HCEC 1CT (cell line): ENCODE results near the gene COQ5.
"Not testable (repeated sequence)": the region's sequence is repeated elsewhere in the genome, so short reads cannot be mapped to it uniquely, and the experiment has no call there.

Experiments
- DNase-seq: peaks from one replicate; pipeline ENCODE4 v3.0.0-alpha.2; 2017

The COQ5 gene

DNA sequence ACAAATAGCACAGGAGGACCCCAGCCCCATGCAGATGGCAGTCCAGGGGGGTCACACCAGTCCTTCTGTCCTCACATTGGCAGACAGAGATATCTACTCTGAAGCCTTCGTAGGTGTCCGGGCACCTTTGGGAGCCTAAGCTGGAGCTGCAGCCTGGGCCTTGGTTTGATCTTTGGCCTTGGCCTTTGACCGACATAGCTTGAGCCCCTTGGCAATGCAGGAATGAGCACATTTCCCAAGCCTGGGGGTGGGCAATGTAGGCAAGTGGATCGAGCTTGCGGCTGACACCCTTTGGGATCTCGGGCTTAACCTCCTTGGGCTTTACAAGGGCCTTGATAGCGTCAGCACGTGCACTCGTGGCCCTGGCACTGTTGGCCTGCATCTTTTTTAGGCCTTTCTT is 6.4 kb downstream of the COQ5 start:
- no peak for DNase-seq

DNA sequence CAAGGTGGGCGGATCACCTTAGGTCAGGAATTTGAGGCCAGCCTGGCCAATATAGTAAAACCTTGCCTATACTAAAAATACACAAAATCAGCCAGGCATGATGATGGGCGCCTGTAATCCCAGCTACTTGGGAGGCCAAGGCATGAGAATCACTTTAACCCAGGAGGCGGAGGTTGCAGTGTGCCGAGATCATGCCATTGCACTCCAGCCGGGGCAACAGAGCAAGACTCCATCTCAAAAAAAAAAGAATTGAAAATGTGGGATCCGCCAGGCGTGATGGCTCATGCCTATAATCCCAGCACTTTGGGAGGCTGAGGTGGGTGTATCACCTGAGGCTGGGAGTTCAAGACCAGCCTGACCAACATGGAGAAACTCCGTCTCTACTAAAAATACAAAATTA is 9.6 kb downstream of the COQ5 start:
- not testable (repeated sequence) for DNase-seq

DNA sequence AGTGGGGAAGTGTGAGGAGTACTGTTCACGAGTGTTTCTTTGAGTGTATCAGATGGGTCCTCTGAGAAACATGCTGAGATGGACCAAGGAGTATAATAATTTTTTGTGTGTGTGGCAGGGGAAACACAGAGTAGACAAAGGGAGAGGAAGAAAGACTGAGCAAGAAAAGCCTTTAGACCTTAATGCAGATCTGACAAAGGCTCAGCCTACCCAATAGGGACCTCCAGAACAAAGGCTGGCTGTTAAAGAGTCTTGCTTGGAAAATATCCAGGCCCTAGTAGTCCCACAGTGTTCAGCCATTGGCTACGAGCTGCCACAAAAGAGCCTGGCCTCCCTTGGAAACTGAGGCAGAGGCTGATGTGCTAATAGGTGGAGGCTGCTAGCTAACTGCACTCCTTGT is 13.5 kb downstream of the COQ5 start:
- DNase-seq: no peak

DNA sequence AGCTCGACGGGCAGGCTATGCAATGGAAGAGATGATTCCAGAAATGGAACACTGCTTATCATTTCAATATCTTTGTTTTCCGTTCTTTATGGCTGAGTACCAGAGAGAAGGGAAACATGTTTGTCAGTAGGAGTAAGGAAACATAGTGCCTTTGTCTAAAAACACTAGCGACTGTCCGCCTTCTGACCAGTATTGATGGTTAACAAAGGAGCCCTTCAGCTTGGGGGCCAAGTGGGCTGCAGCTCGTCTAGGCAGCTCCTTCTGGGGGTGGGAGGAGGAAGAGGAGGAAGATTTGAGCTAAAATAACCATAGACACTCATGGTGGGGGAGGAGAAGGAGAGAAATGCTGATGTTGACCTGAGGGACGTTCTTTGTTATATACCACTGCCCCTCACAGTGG is 15.0 kb downstream of the COQ5 start:
- DNase-seq: no peak

DNA sequence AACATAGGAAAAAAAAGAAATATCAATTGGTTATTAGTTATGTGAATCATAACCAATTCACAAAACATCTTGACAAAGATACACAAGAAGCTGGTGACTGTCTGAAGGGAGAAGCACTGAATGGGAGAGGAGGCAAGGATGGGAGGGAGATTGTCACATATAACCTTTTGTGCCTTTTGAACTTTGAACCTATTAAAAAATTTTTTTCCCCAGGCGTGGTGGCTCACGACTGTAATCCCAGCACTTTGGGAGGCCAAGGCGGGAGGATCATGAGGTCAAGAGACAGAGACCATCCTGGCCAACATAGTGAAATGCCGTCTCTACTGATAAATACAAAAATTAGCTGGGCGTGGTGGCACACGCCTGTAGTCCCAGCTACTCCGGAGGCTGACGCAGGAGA is 20.4 kb downstream of the COQ5 start:
- DNase-seq: no peak

DNA sequence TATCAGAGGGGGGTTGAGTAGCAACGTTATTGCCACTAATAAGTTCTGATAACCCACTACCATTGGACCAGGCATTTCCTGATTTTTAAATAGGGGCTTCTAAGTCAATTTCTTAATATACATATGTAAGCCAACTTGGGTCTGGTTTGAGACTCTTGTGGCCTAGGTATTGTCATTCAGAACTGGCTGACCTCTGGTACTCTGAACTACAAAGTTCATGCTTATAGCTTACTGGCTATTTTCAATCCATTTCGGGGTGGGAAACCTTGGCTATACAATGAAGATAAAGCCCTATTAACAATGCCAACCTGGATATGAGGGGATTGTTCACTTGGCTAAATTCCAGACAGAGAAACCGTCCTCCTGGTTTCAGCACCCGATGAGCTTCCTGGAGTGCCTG is 24.4 kb downstream of the COQ5 start:
- no peak for DNase-seq

DNA sequence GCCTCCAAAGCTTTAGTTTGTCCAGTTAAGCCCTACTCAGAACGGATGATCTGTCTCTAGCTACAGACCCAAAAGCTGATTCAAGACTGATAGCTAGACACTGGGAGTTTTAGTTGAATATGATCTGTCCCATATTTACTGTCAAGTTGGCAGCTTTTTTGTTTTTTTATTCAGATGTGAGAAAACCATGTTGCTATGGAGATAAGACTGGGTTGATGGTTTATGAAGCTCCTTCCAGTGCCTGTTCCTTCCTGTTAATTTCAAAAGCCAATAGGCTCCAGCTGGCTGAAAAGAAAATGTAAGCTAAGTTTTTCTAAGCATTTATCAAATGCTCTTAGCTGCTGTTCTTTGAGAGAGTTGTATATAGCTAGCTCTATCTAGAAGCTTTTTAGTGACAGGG is 28.4 kb downstream of the COQ5 start:
- DNase-seq: no peak

DNA sequence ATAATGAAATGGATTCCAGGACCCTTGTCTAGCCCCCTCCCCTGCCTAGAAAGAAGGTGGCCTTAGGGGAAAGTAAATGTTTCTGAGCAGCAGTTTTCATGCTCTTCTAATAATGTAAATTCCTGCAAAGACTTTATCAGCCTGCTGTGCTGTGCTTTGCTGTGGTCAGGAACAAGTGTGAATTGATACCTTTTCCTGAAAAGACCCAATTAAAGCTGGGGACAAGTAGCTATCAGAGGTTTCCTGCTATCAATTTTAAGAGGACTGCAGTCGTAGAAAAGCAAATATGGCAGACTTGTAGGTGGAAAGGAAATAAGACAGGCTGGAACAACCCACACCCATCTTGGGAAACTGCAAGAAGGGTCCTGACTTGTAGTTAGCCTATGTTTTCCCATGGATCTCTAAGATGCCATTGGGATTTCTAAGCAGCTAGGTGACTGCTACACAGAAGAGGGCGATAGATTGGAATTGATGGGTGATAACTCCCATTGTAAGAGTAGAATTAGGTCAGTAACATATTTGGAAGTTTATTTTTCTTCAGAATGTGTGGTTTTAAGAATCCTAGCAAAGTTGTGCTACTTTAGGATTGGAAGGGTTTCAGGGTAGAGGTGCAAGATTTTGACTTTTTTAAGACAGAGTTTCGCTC is 30.0 kb downstream of the COQ5 start:
- no peak for DNase-seq

DNA sequence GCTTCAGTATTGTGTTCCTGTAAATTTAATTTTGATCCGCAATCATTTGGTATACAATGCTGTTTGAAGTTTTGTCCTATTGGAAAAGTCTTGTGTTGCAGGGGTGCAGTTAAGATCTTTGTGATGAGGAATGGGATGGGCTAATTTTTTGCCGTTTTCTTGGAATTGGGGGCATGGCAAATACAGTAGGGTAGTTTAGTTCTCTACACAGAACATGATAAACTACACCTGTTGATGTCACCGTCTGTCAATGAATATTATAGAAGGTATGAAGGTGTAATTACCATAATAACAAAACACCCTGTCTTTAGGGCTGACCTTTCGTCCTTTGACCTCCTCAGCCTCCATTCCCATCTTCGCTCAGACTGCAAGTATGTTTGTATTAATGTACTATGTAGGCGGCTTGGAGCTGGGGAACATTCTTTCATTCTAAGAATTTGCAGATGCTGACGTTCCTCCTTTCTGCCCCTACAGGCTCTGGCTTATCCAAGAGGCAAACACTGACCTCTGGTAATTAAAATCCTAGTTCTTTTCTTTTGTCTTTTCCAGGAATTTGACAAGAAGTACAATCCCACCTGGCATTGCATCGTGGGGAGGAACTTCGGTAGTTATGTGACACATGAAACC is 31.3 kb downstream of the COQ5 start:
- DNase-seq: peak; percentile 18

DNA sequence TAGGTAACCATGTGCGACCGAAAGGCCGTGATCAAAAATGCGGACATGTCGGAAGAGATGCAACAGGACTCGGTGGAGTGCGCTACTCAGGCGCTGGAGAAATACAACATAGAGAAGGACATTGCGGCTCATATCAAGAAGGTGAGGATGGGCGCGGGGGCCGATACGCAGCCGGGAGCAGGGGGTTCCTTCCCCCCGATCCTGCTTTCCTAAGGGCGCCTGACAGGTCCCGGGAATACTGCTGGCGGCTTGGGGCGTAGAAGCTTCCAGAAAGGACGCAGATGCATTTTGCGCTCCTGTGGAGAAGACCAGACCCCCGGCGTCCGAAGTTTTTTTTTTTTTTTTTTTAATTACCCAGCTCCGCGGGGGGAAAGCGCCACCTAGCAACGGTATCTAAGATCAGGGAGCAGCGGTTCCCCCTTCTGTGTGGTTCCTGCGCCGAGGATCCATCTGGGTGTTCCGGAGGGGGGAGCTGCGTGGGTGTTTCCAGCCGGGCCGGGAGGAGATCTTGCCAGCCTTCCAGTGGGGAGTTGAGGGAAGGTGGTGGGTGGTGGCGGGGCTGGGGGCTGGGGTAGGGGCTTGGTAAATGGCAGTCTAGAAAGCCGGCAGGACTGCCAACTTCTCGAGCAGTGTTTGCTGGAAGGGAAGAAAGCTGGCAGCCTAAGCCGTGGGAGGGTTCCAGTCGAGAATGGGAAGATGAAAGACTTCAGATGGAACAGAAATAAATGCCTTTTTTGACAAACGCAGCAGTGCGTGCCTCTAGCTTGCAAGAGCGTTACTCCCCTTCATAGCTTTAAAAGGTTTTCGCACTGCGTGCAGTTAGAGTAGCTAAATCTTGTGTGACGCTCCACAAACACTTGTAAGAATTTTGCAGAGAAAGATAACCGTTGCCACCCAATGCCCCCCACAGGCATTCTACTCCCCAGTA is 32.3 kb downstream of the COQ5 start:
- peak; percentile 57 for DNase-seq

DNA sequence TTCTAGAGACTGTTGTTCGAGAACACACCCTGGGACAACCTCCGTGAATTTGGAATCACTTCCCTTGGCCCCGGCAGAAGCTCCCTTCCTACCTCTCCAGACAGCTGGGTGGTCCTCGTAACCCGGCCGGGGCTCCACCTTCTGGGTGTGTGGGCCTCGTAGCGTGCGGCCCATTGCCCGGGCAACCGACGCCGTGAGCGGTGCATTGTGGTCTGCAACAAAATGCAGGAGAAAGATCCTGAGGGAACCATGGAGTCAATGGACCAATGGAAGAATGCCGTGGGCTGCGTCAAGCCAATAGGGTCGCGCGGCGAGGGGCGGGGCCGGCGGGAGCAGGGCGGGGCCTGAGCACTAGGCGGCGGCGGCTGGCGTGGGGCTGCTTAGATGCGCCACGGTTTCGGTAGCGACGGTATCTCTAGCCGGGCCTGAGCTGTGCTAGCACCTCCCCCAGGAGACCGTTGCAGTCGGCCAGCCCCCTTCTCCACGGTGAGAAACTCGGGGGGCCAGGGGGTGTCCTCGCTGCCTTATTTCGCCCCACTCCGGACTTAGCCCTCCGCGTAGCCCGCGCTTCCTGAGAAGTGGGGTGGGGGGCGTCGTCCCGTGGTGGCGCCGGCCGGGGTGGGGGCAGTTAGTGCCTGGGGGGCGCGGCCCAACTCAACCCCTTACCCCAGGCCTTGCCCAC is 33.1 kb downstream of the COQ5 start, which contains the start of gene DYNLL1:
DYNLL1 (plus strand) TSS at position 383 of the 682 bp plus-strand sequence. CDS start 309 bp downstream, outside the sequence.
- peak; percentile 94 for DNase-seq

DNA sequence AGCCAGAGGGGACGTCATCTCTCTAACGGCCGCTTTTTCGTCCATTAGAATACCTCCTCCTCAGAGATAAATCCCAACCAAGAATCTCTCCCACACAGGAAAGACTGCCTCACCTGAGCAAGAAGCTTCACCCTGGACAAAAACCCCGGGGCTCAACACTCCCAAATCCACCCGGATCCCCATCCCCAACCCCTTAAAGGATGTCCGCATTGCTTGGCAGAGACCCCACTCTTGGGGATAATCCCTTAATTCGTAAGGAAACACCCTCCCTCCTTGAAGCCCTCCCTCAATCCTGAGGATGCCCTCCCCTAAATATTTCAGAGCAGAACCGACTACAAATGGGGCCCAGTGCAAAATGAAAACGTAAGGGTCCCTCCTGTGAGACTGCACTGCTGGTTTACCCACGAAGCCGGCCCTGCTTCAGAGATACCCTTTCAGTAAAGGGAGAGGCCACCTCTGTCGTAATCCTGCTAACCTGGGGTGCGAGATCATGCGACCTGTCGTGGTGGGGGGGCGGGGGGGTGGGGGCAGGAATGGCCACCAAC is 33.7 kb downstream of the COQ5 start:
- DNase-seq: no peak

DNA sequence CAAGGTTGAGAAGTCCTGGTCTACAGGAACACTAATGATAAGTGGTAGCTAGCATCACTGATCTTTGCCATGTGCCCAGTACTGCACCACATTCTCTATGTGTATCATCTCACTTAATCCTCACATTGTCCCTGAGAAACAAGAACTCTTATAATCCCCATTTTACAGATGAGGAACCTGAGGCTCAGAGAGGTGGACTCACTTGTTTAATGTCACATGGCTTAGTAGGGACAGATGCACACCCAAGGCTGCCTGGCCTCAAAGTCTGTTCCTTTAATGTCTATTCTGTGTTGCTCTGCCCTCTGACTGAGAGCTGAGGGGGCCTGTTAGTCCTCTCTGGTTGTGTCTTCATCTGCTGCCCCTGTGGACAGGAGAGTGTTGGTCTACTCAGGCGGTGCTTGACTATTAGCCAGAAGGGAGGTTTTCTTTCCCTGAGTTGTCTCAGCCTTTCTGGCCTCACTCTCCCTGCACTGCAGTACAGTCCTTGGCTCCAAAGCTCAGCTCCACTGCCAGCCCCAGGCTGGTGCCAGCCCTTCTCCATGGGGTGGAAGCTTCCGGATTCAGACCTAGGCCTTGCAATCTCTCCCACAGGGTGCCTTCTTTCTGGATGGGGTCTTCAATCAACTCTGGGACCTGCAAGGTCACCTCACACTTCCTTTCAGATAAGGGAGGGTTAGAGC is 38.0 kb downstream of the COQ5 start:
- DNase-seq: no peak

DNA sequence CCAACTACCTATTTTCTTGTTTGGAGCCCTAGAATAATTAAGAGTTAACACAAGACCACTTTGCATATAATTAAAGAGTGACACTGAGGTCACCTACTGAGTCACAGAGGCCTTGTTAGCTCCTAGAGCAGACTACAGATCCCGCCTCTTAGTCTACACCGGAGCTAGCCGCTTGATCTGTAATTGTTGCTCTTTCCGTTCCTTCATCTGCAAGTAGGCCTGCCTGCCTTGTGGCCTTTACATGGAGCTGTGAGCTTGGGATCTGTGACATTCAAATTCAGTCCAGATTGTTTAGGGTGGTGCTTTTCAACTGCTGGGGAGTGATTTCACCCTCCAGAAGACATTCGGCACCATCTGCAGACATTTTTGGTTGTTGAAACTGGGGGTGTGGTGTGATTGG is 38.6 kb downstream of the COQ5 start:
- DNase-seq: no peak

DNA sequence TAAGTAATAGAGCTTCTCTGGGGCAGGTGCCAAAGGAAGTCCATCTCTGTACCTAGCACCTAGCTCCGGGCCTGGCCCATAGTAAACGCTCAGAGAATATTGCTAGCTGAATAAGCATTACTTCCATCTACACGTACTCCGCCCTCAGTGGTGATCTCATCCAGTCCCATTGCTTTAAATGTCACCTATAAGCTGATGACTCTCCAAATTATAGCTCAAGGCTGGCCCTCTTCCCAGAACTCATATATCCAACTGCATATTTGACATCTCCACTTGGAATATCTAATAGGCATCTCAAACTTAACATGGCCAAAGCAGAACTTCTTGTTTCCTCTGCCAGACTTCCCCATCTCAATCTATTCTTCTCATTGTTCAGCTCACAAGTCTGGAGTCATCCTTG is 39.9 kb downstream of the COQ5 start:
- DNase-seq: no peak

DNA sequence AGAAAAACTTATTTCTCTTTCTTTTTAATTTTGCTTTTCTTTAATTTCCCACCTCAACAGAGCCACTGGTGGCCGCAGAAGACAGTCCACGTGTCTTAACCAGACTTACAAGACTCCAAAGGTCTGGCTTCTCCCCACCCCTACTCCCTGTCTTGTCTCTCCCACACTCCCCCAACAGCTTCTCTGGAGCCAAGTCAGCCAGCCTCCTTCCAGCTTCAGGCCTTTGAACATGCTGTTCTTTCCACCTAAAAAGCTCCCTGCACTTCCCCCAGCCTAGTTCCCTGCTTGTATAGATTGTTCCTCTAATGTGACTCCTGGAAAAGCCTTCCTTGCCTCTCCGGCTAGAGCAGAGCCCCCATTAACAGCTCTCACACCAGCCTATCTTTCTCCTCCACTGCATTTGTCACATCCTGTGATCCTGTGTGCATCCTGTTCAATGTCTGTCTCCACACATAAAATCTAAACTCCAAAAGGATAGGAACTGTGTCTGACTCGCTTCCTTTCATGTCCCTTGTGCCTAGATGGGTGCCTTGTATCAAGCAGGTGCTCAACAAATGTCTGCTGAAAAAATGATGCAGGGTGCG is 40.8 kb downstream of the COQ5 start:
- no peak for DNase-seq

DNA sequence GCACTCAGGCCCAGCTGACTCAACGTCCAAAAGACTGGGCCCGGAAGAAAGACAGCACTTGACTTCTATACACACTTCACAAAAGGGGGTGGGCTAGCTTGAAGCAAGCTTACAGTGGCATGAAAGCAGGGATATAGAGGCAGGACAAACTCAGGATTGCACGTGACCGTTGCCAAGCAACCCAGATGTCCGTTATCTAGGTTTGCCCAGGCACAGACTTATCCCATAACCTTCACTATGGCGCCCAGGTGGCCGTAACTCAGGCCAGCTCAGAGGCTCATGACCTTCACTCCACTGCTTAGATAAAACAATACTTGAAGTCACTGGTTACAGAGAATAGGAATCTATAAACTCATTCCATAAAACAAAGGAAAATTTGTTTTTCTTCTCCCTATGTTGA is 41.4 kb downstream of the COQ5 start:
- DNase-seq: not testable (repeated sequence)

DNA sequence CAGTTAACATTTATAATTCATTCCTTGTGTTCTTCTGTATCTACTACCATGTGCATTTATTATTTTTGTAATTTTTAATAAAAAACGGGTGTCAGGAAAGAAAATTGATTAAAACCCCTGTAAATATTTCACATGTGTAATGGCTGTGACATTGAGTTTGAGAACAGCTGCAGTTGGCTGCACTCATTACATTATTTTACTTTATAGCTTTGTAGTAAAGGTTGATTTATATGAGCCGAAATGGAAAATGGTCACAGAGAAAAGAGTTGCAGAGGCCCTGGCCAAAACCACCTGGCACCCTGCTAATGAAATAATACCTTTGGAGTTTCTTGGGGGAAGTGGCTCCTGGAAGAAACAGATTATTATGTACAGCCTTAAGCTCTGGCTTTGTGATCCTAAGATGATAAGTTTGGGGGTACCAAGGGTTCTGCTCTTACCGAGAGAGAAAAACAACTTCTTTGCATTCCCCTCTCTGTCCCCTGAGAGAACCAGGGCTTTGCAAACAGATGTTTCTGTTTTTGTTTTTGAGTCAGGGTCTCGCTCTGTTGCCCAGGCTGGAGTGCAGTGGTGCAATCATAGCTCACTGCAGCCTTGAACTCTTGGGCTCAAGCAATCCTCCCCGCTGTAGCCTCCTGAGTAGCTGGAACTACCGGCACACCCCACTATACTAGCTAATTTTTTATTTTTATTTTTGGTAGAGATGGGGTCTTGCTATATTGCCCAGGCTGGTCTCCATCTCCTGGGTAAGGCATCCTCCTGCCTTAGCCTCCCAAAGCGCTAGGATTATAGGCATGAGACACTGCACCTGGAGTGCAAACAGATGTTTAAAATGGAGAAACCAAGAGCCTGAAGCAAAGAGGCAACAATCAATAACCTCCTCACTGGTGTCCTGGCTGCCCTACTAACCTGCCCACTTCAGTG is 42.7 kb downstream of the COQ5 start:
- no peak for DNase-seq

DNA sequence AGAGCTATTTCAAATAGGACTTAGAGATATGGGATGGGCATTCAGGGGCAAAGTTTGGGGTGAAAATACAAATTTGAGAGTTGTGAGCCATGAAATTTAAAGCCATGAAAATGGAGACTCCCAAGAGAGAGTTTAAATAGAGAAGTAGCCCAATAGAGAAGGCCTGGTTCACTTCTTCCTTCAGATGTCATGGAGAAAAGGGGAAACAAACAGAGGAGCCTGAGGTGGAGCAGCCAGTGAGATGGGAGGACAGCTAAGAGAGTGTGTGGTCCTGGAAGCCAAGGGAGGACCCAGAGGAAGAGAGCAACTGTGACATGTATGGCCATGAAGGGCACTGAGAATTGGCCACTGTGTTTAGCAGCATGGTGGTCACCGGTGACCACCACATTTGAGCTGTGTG is 45.3 kb downstream of the COQ5 start:
- no peak for DNase-seq

DNA sequence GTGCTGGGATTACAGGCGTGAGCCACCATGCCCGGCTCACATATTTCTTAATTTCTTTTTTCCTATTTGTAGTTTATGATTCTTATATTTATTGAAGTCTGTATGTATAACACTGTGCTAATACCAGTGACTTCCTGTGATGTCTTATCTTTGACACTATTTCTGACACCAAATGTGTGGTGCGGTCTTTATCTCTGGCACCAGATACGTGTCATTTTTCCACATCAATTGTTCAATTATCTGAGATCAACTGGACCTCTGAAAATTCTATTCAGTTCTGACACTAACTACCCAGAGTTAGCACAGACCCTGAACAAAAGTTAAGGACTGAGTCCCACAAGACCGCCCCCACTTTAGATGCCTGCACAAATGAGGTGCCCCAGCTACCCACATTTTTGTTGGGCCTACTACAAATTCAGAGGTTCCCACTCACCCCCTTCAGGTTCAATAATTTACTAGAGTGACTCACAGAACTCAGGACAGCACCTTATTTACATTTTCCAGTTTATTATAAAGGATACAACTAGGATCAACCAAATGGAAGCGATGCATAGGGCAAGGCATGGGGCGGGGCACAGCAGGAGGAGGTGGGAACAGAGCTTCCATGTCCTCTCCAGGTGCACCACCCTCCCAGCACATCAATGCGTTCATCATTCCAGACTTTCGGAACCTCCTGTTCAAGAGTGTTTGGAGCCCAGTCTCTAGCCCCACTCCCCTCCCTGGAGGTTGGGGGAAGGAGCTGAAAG is 47.8 kb downstream of the COQ5 start:
- DNase-seq: no peak
